ENCODE data around the gene ZNF438.
"Not testable (repeated sequence)": the region's sequence is repeated elsewhere in the genome, so short reads cannot be mapped to it uniquely, and the experiment has no call there.

The ZNF438 gene

DNA sequence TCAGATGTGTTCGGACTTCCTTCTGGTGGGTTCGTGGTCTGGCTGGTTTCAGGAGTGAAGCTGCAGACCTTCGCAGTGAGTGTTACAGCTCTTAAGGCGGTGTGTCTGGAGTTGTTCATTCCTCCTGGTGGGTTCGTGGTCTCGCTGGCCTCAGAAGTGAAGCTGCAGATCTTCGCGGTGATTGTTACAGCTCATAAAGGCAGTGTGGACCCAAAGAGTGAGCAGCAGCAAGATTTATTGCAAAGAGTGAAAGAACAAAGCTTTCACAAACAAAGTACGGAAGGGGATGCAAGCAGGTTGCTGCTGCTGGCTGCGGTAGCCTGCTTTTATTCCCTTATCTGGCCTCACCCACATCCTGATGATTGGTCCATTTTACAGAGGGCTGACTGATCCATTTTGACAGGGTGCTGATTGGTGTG lies 102.3 kb downstream of the ZNF438 start:
- peak; percentile 27 to 28 for DNase-seq

DNA sequence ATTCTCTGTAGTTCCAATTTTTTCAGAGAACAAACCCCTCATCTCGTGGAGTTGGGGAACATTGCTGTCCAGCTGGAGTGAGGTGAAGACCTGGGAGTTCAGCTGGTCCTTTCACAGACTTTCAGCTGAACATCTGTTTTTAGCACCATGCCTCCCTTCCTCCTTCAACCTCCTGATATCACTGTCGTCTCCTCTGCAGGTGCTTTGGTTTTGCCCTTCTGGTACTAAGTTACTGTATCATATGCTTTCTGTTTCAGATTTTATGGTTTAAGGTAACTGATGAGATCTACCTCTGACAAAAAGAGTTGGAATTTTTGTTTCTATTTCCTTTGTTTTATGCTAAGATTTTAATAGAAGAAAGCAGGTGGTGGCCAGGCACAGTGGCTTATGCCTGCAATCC lies 102.9 kb downstream of the ZNF438 start:
- DNase-seq: no peak

DNA sequence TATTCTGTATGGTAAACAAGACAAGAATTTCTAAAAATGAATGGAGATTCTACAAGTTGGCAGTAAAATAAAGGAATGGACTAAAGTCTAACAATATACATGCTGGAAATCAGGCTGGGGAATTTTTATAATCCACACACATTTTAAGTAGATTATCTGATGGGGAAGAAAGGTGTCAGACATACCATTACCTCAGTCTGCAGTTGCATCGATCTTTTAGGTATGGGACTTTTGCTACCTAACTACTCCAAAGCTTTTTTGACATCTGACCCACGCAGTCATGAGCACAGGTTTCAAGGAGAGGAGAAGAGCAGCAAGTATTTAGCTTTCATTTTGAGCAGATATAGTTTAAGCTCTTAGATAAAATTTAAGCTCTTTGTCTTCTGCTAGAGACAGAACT lies 113.0 kb downstream of the ZNF438 start:
- no peak for DNase-seq

DNA sequence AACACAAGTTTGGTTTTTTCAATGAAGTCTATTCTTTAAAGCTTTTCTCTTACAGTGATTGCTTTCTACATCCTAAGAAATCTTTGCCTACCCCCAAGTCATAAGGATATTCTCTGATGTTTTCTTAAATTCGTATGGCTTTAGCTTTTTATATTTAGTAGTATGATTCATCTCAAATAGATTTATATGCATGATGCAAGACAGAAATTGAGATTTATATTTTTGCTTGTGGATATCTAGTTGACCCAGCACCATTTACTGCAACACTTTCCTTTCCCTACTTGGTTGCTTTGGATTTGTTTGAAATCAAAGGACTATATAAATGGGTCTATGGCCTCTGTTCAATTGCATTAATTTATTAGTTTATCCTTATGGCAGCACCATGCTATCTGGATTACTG lies 113.9 kb downstream of the ZNF438 start:
- DNase-seq: no peak

DNA sequence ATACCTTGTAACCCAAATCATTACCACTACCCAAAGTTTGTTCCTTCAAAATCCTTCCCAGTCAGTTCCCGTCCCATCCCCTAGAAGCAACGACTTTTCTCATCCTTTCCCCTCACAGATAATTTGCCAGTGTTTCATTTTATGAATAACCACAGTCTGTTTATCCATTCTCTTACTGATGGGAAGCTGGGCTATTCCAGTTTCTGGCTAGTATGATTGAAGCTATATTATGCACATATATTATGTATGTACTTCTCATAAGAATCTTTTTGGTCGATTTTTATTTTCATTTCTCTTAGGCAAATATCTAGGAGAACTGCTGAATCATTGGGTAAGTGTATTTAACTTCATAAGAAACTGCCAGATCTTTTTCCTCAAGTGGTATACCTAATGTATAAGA lies 114.6 kb downstream of the ZNF438 start:
- no peak for DNase-seq

DNA sequence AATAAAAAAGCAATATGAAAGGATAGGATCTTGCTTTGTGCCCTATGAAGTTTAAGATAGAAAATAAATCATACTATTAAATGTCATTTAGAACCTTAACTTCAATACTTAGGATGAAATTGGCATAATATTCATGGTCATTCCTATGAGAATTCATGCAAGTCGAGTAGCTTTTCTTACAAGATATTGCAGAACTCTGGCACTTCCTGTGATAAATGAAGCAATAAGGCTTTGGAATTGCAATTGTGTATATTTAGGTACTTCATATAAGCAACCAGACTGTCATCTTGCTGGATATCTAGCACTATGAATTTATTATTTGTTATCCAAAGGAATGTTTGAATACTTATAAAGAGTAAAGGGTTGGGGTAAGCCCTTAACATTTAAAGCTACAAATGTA lies 116.5 kb downstream of the ZNF438 start:
- no peak for DNase-seq

DNA sequence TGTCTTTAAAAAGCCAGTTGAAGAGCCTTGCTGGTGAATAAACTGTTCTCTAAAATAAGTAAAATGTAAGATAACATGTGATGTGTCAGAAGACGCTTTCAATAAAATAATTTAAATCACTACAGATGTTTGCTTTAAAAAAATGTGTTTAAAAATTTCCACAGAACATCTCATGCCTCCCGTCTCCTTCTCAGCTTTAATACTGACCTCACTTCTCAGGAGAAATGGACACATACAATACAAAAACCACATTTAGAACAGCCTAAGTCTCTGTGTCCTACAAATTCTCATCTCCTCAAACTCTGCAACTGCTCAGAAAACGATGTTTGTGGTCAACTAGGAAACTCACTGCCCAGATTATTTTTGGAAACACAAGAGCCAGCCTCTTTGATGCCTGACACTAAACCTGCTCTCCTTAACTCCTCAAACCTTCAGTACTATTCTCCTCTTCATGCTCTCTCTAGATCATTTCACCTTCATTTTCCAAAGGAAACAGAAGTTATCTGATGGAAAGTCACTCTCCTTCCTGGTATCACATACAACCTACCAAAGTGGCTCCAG lies 120.3 kb downstream of the ZNF438 start:
- no peak for DNase-seq

DNA sequence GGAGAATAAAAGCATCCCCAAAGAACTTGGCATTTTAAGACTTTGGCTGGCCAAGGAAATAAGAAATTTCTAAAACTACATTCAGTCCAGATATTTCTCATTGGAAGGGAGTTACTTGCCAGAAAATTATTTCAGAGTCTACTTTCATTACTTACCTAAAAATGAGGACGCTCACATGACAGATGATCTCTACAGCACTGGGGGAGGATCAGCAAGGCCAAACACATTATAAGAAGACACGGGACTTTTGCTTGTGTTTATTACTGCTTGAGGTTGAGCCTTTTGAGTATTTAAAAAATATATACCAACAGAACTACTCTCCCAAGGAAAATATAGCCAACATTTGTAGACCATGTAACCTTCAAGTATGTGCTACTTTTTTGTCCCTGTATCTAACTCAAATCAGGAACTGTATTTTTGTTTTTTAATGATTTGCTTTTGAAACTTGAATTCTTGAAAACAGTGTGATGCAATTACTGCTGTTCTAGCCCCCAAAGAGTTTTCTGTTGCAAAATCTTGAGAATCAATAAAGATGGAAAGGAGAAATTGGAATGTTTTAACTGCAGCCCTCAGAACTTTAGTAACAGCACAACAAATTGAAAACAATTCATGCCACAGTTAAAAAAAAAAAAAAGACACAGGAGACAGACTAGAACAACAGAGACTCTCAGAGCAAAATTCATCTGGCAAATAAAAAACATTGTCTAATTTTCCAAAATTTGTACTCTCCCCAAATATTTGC lies 128.1 kb downstream of the ZNF438 start:
- DNase-seq: no peak

DNA sequence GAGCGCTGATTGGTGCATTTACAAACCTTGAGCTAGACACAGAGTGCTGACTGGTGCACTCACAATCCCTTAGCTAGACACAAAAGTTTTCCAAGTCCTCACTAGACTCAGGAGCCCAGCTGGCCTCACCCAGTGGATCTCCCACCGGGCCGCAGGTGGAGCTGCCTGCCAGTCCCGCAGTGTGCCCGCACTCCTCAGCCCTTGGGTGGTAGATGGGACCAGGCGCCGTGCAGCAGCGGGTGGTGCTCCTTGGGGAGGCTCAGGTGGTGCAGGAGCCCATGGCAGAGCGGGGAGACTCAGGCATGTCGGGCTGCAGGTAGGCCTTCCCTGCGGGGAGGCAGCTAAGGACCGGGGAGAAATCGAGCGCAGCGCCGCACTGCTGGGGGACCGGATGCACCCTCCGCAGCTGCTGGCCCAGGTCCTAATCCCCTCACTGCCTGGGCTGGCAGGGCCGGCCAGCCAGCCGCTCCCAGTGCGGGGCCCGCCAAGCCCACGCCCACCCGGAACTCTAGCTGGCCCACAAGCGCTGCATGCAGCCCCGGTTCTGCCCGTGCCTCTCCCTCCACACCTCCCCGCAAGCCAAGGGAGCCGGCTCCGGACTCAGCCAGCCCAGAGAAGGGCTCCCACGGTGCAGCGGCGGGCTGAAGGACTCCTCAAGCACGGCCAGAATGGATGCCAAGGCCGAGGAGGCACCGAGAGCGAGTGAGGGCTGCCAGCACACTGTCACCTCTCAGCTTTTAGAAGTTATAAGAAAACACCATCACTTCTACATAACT lies 128.9 kb downstream of the ZNF438 start:
- no peak for DNase-seq

DNA sequence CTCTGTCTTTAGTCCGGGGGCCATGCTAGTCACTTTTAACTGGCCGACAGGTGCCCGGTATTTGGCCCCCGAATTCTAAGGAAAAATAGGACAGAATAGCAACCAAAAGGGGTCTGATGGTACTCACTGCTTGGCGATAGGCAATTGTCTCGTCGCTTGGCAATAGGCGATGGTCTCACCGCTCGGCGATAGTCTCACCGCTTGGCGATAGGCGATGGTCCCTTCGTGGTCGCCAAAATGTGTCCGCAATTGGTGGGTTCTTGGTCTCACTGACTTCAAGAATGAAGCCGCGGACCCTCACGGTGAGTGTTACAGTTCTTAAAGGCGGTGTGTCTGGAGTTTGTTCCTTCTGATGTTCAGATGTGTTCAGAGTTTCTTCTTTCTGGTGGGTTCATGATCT lies 130.2 kb downstream of the ZNF438 start:
- not testable (repeated sequence) for DNase-seq

DNA sequence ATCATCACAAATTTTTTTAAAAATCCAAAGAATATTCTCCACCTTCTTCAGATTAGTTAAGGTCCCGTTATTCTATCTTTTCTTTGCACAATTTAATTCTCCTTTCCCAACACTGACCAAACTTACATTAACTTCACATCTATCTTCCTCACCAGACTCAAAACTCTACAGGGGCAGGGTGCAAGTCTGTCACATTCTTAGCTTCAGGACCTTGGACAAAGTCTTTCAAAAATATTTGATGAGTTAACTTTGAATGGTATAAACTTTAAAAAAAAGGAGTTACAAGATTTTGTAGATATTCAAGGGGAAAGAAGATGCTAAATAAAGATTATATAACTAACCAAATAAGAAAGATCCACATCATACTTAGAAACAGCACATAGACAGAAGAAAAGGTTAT lies 132.7 kb downstream of the ZNF438 start:
- no peak for DNase-seq

DNA sequence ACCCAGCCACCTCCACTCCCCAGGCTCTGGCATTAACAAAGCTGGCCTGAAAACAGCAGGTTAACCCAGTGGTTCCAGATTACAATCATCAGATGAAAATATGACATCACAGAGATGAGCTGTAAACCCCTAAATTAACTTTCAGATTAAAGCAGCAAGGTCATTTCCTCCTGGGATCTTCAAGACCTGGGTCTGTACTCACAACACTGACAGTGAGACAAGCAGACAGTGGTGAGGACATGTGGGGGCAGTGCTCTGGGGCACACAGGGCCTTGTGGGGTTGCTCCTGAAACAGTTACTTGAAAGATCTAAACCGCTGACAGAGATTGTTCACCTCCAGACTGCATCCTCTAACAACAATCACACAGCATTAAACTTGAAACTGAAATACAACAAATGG lies 134.1 kb downstream of the ZNF438 start:
- DNase-seq: peak in 1 of 2 experiments; percentile 41

DNA sequence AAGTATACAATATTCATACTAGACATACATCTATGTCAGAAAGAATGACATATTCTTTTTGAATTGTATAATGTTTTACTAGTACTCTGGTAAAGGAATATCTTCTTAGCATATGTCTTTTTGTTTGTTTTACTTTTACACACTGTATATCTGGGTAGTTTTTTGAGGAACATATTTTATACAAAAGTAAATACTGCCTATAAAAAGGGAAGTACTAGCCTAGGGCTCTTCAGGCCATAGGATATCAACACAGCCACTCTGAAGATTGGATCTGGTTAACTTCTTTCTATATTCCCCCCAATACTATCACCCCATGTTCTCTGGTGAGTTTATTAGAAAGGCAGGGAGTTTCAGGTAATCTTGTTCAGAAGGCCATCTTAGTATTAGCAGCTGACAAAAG lies 134.6 kb downstream of the ZNF438 start:
- DNase-seq: no peak

DNA sequence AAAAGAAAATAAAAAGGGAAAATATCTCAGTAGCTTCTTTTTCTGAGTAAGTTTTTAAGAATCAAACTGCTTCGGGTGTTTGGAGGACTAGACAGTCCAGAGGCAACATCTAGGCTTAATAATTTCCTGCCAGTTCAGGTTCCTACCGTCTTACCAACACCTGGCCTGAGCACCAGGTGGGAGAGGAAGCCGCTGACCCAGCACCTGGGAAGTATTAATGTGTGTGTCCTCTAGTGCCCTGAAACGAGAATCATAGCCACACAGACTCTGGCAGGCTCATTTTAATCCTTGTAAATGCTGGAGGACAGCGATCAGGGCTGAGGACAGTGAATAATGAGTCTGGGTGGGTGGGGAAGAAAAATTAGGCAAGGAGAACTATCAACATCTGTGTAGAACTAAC lies 137.4 kb downstream of the ZNF438 start:
- DNase-seq: no peak

DNA sequence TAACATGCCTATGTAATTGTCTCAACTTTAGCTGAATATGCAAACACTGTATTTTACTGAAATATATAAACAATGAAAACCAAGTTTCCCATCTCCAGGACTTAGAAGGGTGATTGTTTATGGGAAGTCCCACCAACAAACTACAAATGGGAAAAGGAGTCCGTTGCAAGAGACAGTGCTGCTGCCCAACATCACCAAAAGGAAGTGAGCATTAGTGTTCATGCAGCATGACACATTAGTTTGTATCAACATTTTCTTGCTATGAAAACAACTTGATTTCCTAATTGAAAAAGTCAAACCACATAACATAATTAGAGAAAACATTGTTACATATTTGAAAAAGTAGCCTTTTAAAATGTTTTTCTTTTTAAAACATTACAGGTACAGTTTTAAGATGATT lies 138.5 kb downstream of the ZNF438 start:
- DNase-seq: no peak

DNA sequence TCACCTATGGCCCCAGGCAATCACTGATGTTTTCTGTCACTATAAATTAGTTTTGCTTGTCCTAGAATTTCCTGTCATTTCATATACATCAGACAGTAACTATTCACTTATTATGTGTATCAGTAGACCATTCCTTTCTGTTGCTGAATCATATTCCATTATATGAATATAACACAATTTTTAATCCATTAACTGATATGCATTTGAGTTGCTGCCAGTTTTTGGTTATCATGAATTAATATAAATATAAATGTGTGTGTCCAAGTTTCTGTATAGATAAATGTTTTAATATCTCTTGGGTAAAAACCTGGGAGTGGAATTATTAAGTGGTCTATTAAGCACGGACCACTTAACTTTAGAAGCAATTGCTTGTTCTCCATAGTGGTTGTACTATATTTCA lies 143.8 kb downstream of the ZNF438 start:
- DNase-seq: no peak

DNA sequence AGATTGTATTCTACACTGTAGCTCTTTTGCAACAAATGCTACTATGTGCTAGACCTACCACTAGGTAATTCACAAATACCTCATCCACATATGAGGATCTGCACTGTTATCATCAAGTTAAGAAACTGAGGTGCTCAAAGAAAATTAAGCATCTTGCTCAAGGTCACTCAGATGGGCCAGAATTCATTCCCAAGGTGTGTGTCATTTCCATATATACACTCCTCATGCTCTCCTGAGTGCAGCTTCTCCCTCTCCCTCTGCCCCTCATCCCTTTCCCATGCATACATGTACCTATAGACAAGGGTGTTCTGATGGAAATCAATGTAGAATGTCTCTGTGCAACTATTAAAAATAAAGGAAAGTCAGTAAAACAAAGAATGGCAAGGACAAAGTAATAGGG lies 146.2 kb downstream of the ZNF438 start:
- DNase-seq: no peak

DNA sequence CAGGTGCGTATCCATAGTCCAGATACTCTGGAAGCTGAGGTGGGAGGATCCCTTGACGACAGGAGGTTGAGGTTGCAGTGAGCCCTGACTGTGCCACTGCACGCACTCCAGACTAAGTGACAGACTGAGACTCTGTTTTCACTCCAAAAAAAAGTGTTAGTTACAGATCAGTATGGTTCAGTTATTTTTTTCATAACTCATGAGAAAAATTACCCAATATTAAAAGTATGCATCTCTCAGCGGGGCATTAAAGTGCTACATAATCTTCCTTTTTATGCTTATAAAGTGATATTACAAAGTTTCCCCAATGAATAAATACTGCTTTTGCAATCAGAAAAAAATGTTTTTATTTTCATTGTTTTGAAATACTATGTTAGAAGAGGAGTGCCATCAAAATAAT lies 147.9 kb downstream of the ZNF438 start:
- DNase-seq: no peak

DNA sequence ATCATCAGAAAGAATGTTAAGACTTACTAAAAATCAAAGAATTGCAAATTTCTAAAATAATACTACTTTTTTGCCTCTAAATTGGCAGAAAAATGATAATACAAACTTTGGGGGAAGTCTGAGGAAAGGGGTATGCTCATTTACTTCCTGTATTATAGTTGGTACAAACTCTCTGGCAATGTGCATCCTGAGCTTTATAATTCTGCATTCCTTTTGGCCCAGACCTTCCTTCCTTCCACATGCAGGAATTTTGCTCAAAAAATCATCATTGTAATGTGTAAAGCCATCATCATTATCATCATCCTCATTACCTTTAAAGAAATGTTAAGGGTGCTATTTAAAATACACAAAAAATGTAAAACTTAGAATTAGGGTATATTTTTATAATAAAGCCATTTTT lies 148.5 kb downstream of the ZNF438 start:
- DNase-seq: no peak

DNA sequence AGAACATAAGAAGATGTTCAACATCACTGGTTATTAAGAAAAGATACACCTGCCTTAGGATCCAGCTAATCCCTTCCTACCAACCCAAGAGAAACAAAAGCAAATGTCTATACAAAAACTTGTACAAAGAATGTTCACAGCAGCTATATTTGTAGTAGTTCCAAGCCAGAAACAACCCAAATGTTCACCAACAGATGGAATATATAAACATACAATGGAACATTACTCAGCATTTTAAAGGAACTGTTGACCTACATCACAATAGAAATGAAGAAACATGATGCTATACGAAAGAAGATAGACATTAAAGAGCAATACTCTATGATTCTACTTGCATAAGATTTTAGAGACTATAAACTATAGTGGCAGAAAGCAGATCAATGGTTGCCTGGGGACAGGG lies 149.4 kb downstream of the ZNF438 start:
- DNase-seq: no peak

DNA sequence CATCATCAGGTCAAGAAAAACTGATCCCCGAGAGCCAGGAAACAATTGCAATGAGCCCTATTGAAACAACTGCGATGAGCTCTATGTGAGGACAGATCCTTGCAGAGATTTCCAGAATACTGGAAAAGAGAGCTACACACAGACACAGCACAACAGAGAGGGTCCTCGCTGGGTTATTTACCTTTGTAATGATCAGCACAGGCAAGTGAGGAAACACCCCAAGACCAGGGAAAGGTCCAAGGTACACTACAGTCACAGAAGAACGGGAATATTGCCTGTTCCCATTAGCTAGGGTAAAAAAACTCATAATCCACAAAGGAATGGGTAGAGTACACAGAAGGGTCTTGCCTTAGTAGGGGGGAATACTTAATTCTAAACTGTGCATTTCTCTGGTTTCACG lies 152.7 kb downstream of the ZNF438 start:
- no peak for DNase-seq

DNA sequence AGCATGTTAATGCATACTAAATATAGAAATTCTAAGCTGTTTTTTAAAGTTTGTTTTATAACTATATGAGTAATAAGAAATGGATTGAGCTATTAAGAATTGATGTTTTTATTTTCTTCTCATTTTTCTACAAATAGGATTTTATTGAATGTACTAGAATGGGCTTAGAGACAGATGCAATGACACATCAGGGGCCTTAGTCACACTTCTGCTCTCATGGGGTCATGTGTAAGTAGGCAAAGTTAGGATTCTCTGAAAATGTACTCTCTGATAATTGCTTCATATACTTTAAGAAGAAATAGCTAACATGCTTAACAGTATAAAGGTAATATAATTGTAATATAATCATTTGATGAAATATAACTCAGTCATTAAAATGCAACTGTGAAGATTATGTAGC lies 154.6 kb downstream of the ZNF438 start:
- no peak for DNase-seq

DNA sequence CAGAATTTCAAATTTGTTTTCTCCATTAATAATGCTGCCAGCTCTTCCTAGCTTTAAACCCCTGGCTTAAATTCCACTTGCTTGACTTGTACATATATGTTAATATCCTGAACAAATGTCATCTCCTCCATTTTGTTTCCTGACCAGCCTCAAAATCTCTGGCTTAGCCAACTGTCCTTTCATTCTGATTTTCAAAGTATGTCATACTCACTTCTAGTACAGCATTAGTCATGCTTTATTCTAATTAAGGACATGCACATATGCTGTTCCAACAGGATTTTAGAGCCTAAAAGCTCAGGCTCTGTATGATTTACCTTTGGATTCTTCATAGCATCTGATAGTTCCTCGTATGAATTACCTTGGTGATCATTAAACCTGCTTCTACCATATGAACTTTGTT lies 158.3 kb downstream of the ZNF438 start:
- DNase-seq: no peak

DNA sequence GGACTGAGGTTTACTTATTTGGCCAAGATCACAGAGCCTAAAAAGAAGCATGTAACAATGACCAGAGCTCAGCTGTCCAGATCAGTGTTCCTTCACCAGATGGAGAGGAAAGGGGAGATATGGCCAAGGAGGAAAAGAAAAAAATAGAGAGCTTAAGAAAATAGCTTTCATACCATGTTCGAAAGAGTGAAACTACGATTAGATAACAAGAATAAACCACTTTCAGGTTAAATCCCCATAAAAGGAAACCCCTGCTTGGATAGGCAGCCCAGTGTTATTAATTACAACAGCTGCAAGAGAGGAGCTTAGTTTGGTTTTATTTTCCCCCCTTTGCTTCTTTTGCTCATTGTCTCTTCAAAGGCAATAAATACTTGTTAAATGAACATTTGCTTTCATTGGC lies 160.8 kb downstream of the ZNF438 start:
- no peak for DNase-seq

Measured in activated T-cell treated with anti-CD3 and anti-CD28 coated beads, Interleukin-2, amount 50 U/mL, for 48 hours (primary cell).